ENCODE measurements around the gene THAP4.

GRCh38 chr2:241640165-241640795, 3.3 kb upstream of the THAP4 start:
- no peak for TF ChIP-seq CTCF (IDR thresholded peaks at IDR 0.05)
- no peak for TF ChIP-seq POLR2A (IDR thresholded peaks at IDR 0.05)

Data from breast epithelium (tissue), 3 donors.